ENCODE measurements around the gene EPHA1. TPM values are rescaled to one million over a fixed set of nuclear protein-coding genes. Genes with fewer than 3 reads are reported as not detected.

EPHA1 gene
- 0.20 and 0.30 TPM in 2 replicates for total RNA-seq (2014; rRNA removed; shearing (Covaris generic))

- DNase-seq (ENCODE audit: low read depth) = no peak
Observed at GRCh38 chr7:143408686-143409561, at the start of gene EPHA1. Gene EPHA1, minus strand, starts transcription at chr7:143408856. Its CDS starts 51 bp downstream, at chr7:143408805.

DNA sequence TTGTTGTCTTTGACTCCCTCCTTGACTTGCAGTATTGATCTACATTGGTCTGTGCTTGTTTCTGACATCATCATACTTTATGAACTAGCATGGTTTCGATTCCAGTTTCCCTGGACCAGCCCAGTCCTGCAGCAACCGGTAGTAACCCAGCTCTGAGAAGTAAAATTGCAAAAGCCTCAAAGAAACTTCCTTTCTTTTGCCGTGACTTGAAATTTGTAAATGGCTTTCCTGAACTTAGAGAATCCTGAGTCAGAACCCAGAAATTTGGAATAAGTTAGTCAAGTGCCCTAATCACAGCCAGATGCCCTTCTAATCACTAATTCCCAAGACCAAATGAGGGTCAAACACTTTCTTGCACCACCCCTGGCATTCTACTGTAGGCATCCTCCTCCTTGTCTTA lies 49.6 kb upstream of the EPHA1 start:
- DNase-seq (ENCODE audit: low read depth) = no peak

DNA sequence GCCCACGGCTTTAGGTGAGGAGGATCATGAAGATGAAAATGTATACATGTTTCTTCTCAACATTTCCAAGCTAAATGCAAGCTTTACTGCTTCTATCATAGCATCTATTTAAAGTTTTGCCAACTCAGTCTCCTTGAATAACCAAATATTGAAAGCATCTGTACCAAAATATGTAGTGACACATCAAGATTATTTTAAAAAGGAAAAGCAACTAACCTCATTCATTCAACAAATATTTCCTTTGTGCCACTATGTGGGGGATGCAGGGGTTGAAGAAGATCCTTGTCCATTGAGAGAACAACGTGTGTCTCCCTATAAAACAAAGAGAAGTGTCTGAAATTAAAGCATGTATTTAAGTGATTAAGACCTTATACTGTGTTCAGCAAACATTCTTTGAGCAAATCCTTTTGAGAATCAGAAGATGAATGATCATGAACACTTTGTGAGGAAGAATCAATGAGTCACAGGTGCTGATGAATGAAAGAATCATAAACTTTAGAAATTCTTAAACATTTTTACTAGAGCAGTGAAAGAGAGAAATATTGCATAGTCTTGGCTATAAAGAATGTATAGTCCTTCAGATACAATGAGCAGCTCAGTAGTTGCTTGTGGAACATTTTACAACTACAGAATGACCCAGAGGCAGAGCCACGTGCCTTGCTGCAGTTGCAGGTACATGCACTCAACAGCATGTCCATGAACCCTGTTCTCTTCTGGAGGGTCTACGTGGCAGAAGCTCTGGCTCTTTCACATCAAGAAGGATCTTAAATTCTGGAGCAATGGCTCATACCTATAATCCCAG lies 48.5 kb upstream of the EPHA1 start:
- DNase-seq (ENCODE audit: low read depth) = no peak

- DNase-seq (ENCODE audit: low read depth) = no peak
Observed at GRCh38 chr7:143455942-143456341, 47.3 kb upstream of the EPHA1 start.

DNA sequence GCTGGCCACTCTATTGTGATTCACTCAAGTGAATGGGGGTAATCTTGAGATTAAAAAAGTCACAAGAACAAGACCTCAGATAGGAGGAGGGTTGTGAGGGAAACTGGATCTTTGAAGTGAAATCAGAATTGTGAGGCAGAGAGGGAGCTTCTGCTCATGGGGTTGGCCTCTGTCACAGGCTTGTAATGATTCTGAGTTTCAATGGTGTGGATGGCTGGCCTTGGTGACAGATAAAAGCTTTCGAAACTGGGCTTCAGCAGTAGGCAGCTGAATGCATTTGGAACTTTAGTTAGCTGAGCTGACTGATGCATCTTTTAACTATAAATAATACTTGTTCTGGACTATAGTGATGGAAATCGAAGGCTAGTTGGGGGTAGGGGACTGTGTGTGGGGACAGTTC lies 46.8 kb upstream of the EPHA1 start:
- DNase-seq (ENCODE audit: low read depth) = no peak

- DNase-seq (ENCODE audit: low read depth) = no peak
Observed at GRCh38 chr7:143454091-143454680, 45.5 kb upstream of the EPHA1 start.

- DNase-seq (ENCODE audit: low read depth) = no peak
Observed at GRCh38 chr7:143452495-143452894, 43.8 kb upstream of the EPHA1 start.

- no peak for DNase-seq (ENCODE audit: low read depth)
Observed at GRCh38 chr7:143451746-143452145, 43.1 kb upstream of the EPHA1 start.

DNA sequence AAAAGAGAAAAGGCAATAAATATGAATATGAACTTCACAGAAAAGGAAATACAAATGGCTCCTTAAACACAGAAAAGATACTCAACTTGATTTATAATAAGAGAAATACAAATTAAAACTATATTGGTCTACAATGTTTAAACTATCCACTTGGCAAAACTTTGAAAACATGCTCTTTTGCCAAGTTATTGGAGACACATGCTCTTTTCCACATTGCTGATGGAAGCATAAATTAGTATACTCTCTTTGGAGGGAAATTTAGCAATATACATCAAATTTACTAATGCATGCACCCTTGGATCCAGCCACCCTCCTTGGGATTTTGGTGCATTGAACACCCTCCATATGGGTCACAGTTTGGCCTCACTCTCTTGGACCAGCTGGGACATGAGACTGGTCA lies 42.5 kb upstream of the EPHA1 start:
- DNase-seq (ENCODE audit: low read depth) = no peak

DNA sequence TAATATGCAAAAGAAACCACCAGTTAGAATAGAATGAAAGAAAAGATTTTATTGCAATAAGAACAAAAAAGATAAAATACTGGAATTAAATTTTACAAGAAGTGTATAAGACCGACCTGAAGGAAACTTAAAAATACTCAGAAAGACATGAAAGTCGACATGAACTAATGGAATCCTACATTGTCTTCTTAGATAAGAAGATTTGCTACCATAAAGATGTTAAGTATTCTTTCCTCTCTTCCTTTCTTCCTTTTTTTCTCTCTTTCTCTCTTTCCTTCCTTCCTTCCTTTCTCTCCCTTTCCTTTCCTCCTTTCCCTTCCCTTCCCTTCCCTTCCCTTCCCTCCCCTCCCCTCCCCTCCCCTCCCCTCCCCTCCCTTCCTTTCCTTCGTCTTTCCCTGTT lies 41.1 kb upstream of the EPHA1 start:
- no peak for DNase-seq (ENCODE audit: low read depth)

DNA sequence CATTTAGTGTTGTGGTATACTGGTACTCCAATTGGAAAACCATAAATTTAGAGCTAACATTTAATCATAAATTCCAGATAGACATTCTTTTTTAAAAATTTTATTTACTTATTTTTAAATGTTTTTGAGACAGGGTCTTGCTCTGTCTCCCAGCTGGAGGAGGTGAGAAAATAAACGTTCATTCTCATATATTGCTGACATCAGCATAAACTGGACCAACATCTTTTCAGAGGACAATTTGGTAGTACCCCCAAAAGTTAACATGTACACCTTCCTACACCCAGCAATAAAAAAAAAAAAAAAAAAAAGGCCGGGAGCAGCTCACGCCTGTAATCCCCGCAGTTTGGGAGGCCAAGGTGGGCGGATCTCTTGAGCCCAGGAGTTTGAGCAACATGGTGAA lies 39.8 kb upstream of the EPHA1 start:
- no peak for DNase-seq (ENCODE audit: low read depth)

GRCh38 chr7:143447466-143447865 lies 38.8 kb upstream of the EPHA1 start:
- no peak for DNase-seq (ENCODE audit: low read depth)

GRCh38 chr7:143444785-143445184 lies 36.1 kb upstream of the EPHA1 start:
- no peak for DNase-seq (ENCODE audit: low read depth)

GRCh38 chr7:143444063-143444782 lies 35.6 kb upstream of the EPHA1 start:
- no peak for DNase-seq (ENCODE audit: low read depth)

DNA sequence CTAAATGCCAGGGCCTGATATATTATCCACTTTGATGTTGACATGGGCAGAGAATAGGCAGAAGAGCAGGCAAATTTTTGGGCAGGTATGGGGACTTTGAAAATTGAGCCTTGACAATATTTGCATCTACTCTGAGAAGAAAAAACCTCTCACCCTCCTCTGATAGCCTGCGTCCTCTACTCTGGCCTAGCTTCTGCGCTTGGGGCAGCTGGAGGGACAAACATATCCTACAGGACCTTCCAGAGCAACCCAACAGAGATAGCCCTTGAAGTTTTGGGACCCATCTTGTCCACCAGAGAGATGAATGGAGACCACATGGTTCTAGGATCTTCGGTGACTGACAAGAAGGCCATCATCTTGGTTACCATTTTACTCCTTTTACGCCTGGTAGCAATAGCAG lies 34.5 kb upstream of the EPHA1 start, which contains the start of gene TAS2R60:
Gene TAS2R60, plus strand, starts transcription at position 301 of the 400 bp plus-strand sequence. Its CDS starts 0 bp downstream, at position 301.
- no peak for DNase-seq (ENCODE audit: low read depth)

DNA sequence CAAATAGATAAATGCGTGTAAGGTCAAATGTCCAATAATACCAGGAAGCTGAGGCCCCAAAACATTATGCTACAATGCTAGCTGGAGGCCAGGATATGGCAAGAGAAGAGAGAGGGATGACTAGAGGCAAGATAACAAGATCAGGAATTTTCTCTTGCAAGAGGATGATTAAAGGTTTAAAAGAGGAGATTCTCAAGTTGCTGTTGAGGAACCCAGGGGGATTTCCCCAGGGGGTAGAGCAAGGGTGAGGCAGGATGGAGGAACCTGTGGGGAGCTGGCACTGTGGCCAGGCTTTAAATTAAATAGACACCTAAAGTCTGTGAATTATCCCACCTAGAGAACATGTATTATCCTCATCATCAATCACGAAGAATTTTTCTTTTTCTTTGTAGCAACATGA lies 31.2 kb upstream of the EPHA1 start:
- DNase-seq (ENCODE audit: low read depth) = no peak

- DNase-seq (ENCODE audit: low read depth) = no peak
Observed at GRCh38 chr7:143437578-143437977, 28.9 kb upstream of the EPHA1 start.

DNA sequence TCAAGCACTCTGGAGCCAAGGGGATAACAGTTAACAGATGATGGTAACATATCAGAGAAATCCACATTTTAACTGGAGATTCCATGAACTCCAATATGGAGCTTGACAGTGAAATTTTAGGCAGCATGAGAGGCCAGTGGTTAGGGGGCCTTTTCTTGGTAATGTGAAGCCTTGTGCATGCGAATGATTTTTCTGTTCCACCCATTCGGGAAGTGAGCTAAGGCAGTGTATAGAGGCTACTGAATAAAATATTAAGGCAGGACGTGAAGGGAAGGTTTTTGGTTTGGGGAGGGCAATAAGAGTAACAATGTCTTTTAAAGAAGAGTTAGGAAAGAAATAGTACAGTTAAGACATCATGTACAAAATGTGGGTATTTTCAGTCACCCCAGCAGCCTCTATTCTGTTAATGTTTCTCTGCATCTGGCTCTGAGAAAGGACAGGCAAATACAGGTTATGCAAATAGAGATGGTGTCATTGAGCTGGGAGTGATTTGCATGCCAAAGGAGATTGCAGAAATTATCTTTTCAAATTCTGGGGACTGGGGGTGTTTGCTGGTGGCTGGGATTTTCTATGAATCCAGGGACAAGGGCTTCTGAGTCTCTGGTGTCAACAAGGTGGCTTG lies 27.8 kb upstream of the EPHA1 start:
- no peak for DNase-seq (ENCODE audit: low read depth)

GRCh38 chr7:143435266-143435665 lies 26.6 kb upstream of the EPHA1 start:
- no peak for DNase-seq (ENCODE audit: low read depth)

- peak; percentile 26 for DNase-seq (ENCODE audit: low read depth)
Observed at GRCh38 chr7:143434660-143435059, 26.0 kb upstream of the EPHA1 start.

- DNase-seq (ENCODE audit: low read depth) = no peak
Observed at GRCh38 chr7:143433759-143434158, 25.1 kb upstream of the EPHA1 start.
